HUES64 (cell line): ENCODE results near the gene OTOP1.
"Not testable (repeated sequence)": the region's sequence is repeated elsewhere in the genome, so short reads cannot be mapped to it uniquely, and the experiment has no call there.

Experiments
- H3K27ac ChIP-seq: 2 replicates; pipeline ENCODE4 v1.7.0; 2013; ENCODE audit warnings: low read depth, low read length, inconsistent platforms
- H3K27me3 ChIP-seq: 2 replicates; pipeline ENCODE4 v1.6.1; 2013; ENCODE audit warnings: mild to moderate bottlenecking, low read length; ENCODE audit not compliant: insufficient read depth
- H3K36me3 ChIP-seq: 2 replicates; pipeline ENCODE4 v1.6.1; 2013; ENCODE audit warnings: mild to moderate bottlenecking, low read length; ENCODE audit not compliant: insufficient read depth
- H3K4me1 ChIP-seq: 2 replicates; pipeline ENCODE4 v1.6.1; 2013; ENCODE audit warnings: mild to moderate bottlenecking, low read length, moderate library complexity; ENCODE audit not compliant: insufficient read depth
- H3K4me3 ChIP-seq: 2 replicates; pipeline ENCODE4 v1.5.1; 2013; ENCODE audit warnings: mild to moderate bottlenecking, low read length, moderate library complexity
- H3K9ac ChIP-seq: 2 replicates; pipeline ENCODE4 v1.6.1; 2013; ENCODE audit warnings: mild to moderate bottlenecking, low read depth, low read length
- H3K9me3 ChIP-seq: 2 replicates; pipeline ENCODE4 v1.6.1; 2013; ENCODE audit warnings: low read depth, low read length; ENCODE audit not compliant: insufficient read depth
- WGBS: fragments of 150-250, 120-280 bp; methylation state at CpG from one replicate; pipeline ENCODE4 v1.1.7; 2013; ENCODE audit warnings: missing lambda C conversion rate; 5-methylcytosine and 5-hydroxymethylcytosine counted together

Gene OTOP1

DNA sequence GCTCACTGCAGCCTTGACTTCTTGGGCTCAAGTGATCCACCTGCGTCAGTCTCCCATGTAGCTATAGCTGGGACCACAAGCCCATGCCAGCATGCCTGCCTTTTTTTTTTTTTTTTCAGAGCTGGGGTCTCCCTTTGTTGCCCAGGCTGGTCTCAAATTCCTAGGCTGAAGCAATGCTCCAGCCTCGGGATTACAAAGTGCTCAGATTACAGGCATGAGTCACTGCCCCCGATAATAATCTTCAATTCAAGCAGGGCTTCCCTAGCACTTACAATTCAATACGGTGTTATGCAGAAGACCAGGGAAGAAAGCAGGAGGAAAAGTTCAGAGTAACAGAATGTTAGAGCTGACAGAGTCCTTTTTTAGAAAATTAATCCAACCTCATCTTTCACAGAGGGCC, 26.1 kb downstream of the OTOP1 start:
- Histone ChIP-seq H3K27ac (no peak overlapping the region), H3K4me3 (no peak overlapping the region), H3K4me1 (peaks cover 6% of the 10 kb centered on the region; the same call in 1 of the 2 replicates), H3K27me3 (no peaks in the 10 kb centered on the region), H3K9ac (no peak overlapping the region), H3K36me3 (no peaks in the 10 kb centered on the region), H3K9me3 (no peaks in the 10 kb centered on the region)
- WGBS: 65% methylated on average over 4 of the region's 4 CpGs

DNA sequence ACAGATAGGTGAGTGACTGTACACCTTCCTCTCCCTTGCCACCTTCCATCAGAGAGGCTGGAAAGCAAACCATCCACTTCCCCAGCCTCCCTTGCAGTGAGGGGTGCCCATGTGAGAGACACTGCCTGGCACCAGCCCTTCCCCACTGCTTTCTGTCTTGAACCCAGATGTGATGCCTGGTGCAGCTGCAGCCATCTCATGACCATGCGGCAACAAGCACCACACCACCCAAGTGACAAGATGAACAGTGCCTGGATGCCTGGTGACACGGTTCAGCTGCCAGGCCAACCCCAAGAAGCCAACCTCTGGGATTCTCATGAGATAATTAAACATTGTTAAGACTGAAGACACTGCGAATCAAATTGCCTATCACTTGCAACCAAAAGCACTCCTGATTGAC, 31.4 kb downstream of the OTOP1 start:
- Histone ChIP-seq H3K27me3 (no peaks in the 10 kb centered on the region), H3K36me3 (no peaks in the 10 kb centered on the region), H3K4me3 (no peak overlapping the region), H3K27ac (no peak overlapping the region), H3K9ac (no peak overlapping the region), H3K9me3 (no peaks in the 10 kb centered on the region), H3K4me1 (no peaks in the 10 kb centered on the region)
- 91% methylated on average over 3 of the region's 3 CpGs for WGBS

DNA sequence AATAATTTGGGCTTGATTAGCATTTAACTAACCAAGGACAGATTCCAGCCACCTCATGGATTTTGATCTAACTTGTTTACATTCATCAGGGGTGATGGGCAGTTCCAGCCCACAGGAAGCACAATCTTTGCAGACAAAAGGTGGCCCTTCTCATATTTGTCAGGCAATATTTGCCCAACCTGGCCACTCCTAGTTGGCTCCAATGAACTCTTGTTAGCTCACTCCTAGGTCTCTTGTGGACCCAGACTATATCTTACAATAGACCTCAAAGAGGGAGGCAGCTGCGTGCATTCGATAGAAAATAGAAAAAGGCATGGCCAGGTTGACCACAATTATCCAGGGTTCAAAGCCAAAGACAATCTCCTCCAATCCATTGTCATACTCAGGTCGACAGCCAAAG, 38.2 kb downstream of the OTOP1 start:
- not testable (repeated sequence) for H3K27ac ChIP-seq, H3K36me3 ChIP-seq, H3K27me3 ChIP-seq, H3K9ac ChIP-seq, H3K4me3 ChIP-seq, H3K9me3 ChIP-seq, H3K4me1 ChIP-seq
- 96% methylated on average over 3 of the region's 3 CpGs for whole genome bisulfite sequencing

DNA sequence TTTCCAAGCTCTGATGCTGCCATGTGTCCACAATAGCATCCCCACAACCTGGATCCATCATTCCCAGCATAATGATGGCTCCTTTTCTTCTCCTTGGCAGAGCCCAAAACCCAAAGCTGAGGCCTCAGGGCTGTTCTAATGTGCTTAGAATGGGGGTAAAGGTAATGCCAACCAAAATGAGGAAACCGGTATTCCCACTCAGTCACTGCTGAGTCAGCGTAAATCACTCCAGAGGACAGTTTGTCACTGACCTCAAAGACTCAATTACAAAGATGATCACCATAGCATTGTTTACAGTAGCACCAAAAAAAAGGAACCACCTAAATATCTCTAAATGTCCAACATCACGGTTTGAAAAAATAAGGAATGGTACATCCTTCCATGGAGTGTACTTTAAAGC, 41.2 kb downstream of the OTOP1 start:
- H3K4me1 ChIP-seq: no peaks in the 10 kb centered on the region
- H3K27ac ChIP-seq: no peak overlapping the region
- H3K9ac ChIP-seq: no peak overlapping the region
- H3K9me3 ChIP-seq: no peaks in the 10 kb centered on the region
- no peak overlapping the region for H3K4me3 ChIP-seq
- H3K36me3 ChIP-seq: no peaks in the 10 kb centered on the region
- H3K27me3 ChIP-seq: no peaks in the 10 kb centered on the region
- 91% methylated on average over 3 of the region's 3 CpGs for WGBS

DNA sequence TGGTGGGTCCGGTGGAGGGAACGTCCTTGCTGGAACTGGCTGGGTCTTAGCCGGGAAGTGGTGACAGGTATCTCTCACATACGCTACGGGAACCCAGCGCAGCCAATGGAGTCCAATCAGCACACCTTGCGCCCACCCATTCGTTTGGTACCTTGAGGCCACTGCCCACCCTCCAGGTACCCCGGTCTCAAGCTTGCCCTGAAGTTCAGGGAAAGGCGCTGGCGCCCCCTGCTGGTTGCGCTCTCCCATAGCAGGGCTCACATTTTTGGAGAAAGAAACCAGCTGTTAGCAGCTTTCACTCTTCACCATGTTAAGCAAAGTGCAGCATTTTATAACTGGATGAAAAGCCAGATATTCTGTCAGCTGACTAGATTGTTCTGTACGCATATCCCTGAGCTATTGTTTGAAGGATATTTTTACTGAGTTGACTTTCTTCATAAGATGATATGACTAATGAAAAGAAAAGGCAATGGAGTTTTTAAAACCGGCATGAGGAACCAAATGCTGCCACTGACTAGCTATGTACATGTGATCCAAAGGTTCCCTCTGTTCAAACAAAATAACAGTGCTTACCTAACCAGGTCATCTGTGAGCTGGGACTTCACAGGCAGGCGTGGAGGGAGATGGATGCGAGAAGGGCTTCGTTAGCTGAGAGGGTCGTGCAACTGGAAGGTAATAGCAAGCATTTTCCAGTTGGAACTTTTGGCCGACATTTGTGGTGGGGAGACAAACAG, 43.7 kb downstream of the OTOP1 start:
- Histone ChIP-seq H3K9me3 (no peaks in the 10 kb centered on the region), H3K4me3 (no peak overlapping the region), H3K9ac (no peak overlapping the region), H3K4me1 (no peaks in the 10 kb centered on the region), H3K27me3 (no peaks in the 10 kb centered on the region), H3K36me3 (no peaks in the 10 kb centered on the region), H3K27ac (no peak overlapping the region)
- WGBS: 56% methylated on average over 19 of the region's 19 CpGs

DNA sequence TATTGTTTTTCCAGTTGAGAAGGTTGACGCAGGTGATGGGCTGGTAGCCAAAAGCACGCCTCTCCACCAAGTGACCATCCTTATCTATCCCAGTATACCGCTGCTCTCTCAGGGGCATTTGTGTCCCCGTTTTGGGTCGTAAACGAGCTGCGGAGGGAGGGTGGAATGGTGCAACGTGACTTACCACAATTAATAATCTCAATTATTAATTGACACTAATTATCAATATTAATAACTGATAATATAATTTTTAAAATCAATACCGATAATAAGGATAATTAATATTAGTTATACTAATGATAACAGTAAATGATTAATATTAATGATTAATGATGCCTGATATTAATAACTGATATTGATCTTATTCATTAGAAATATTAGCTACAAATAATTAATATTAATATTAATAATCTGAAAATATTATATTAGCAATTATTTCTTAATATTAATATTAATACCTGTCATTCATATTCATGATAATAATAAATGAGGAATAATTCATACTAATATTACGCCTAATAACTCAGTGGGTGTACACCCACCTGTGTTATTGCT, 56.1 kb downstream of the OTOP1 start:
- 95% methylated on average over 7 of the region's 10 CpGs for WGBS
- Histone ChIP-seq H3K36me3 (no peaks in the 10 kb centered on the region), H3K27me3 (no peaks in the 10 kb centered on the region), H3K9me3 (no peaks in the 10 kb centered on the region), H3K9ac (no peak overlapping the region), H3K4me3 (no peak overlapping the region), H3K4me1 (no peaks in the 10 kb centered on the region; the same call in 1 of the 2 replicates), H3K27ac (no peak overlapping the region)

DNA sequence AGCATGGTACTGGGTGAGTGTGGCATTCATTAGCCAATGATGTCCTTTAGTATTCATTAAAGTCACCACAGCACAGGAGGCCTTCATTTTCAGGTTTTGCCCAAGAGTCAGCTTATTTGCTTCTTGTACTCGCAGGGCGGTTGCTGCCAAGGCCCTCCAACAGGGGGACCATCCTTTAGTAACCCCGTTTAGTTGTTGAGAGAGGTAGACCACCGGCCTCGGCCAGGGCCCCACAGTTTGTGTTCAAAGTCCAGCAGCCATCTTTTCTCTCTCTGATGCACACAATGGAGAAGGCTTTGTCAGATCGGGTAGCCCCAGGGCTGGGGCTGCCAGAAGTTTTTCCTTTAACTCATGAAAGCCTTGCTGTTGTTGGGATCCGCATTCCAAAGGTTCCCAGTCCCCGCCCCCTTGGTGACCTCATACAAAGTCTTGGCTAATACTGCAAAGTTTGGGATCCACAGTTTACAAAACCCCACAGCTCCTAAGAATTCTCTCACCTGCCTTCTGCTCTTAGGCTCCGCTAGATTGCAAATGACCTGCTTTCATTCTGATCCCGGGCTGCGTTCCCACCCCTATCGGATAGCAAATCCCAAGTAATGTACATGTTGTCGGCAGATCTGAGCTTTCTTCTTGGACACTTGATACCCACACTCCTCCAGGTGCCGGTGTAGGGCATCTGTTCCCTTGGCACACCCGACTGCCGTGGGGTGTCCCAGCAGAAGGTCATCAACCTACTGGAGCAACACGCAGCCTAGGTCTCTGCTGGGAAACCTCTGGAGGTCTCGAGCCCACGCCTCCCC, 58.5 kb downstream of the OTOP1 start:
- not testable (repeated sequence) for H3K9me3 ChIP-seq, H3K9ac ChIP-seq, H3K27ac ChIP-seq, H3K4me3 ChIP-seq, H3K27me3 ChIP-seq, H3K36me3 ChIP-seq, H3K4me1 ChIP-seq
- whole genome bisulfite sequencing: 84% methylated on average over 18 of the region's 19 CpGs

DNA sequence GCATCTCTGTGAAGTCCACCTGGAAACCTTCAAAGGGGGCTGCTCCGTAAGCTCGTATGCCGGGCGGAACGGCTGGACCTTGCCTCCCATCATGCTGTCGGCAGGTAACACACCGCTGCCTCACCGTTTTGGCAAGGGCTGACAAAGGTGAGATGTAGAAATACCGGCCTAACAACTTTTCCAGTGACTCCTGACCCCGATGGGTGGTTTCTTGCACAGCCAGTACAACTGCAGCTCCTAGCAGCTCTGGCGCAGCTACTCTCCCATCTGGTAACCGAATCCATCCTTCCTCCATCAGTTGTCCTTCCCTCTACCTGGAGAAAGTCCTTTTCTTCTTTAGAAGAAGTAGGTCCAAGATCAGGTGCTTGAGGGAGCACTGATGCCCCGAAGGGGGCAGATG, 59.7 kb downstream of the OTOP1 start:
- H3K9me3 ChIP-seq, H3K27me3 ChIP-seq, H3K9ac ChIP-seq, H3K4me3 ChIP-seq, H3K36me3 ChIP-seq, H3K4me1 ChIP-seq, H3K27ac ChIP-seq: not testable (repeated sequence)
- 91% methylated on average over 13 of the region's 13 CpGs for WGBS

DNA sequence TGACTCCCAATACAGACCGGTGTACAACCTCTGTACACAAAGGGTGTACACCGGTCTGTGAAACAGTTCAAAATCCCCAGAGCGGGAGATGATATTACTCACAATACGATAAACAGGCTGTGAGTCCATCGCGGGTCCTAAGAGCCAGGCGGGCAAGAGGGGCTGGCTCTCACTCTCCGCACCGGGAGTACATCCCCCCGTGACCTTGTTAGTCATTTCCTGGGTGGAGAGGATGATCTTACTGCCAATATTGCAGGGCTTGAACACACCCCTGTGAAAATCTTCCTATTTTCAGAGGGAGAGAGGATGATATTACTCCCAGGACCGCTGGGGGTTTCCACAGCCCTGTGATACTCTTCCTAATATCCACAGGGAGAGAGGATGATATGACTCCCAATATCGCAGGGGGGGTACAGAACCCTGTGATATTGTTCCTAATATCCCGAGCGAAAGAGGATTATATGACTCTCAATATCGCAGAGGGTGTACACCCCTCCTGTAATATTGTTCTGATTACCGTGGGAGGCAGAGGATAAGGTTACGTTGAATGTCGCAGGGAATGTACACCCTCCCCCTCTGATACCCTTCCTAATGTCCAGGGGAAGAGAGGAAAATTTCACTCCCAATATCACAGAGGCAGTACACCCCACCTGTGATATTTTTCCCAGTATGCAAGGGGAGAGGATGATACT, 60.9 kb downstream of the OTOP1 start:
- not testable (repeated sequence) for H3K4me3 ChIP-seq, H3K9me3 ChIP-seq, H3K36me3 ChIP-seq, H3K4me1 ChIP-seq, H3K9ac ChIP-seq, H3K27ac ChIP-seq, H3K27me3 ChIP-seq
- WGBS: 80% methylated on average over 15 of the region's 18 CpGs

DNA sequence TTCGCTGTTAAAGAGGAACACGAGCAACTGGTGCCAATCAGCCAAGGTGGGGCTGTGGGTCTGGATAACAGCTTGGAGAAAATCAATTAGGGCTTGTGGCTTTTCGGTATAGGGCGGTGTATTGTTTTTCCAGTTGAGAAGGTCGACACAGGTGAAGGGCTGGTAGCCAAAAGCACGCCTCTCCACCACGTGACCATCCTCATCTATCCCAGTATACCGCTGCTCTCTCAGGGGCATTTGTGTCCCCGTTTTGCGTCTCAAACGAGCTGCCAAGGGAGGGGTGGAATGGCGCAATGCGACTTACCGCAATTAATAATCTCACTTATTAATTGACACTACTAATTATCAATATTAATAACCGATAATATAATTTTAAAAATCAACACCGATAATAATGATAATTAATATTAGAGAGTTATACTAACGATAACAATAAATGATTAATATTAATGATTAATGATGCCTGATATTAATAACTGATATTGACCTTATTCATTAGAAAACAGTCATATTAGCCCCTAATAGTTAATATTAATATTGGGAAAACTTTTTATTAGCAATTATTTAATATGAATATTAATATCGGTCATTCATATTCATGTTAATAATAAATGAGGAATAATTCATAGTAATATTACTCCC, 62.1 kb downstream of the OTOP1 start:
- H3K36me3 ChIP-seq, H3K27me3 ChIP-seq, H3K4me3 ChIP-seq, H3K9ac ChIP-seq, H3K4me1 ChIP-seq, H3K27ac ChIP-seq, H3K9me3 ChIP-seq: not testable (repeated sequence)
- 92% methylated on average over 12 of the region's 18 CpGs for WGBS

DNA sequence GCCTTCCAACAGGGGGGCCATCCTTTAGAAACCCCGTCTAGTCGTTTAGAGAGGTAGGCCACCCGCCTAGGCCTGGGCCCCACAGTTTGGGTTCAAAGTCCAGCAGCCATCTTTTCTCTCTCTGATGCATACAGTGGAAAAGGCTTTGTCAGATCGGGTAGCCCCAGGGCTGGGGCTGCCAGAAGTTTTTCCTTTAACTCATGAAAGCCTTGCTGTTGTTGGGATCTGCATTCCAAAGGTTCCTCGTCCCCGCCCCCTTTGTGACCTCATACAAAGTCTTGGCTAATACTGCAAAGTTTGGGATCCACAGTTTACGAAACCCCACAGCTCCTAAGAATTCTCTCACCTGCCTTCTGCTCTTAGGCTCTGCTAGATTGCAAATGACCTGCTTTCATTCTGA, 64.5 kb downstream of the OTOP1 start:
- H3K9me3 ChIP-seq: not testable (repeated sequence)
- WGBS: 50% methylated on average over 7 of the region's 7 CpGs

More for the DNA sequence above, 64.5 kb downstream of the OTOP1 start:
- not testable (repeated sequence) for H3K4me1 ChIP-seq, H3K27me3 ChIP-seq, H3K9ac ChIP-seq, H3K4me3 ChIP-seq, H3K36me3 ChIP-seq
- H3K27ac ChIP-seq: peak overlapping the region; percentile 30; the same call in 1 of the 2 replicates
